GM18951 (cell line): ENCODE measurements around the gene CRAT.
"Not testable (repeated sequence)": the region's sequence is repeated elsewhere in the genome, so short reads cannot be mapped to it uniquely, and the experiment has no call there.

Experiments
- POLR2A ChIP-seq: IDR thresholded peaks from 4 replicates; pipeline ENCODE4 v1.6.1; 2011; ENCODE audit warnings: mild to moderate bottlenecking; ENCODE audit not compliant: insufficient read length, insufficient read depth; ENCODE audit errors: extremely low read depth
- in situ Hi-C: fragments of 300-500 bp; cut with MboI; formaldehyde crosslinking; loops from one replicate; pipeline ENCODE4 v1.12.0; 2022; ENCODE audit warnings: low sequenced_read_pairs, mixed read lengths, inconsistent platforms; ENCODE audit not compliant: unreplicated experiment

The CRAT gene

GRCh38 chr9:129121483-129121882, 10.9 kb upstream of the CRAT start:
- TF ChIP-seq POLR2A = no peak
- in situ Hi-C loops = no loop called here

- TF ChIP-seq POLR2A = no peak
- in situ Hi-C loops = no loop called here
Measured at GRCh38 chr9:129118799-129119198, 8.2 kb upstream of the CRAT start.

- TF ChIP-seq POLR2A = no peak
- in situ Hi-C loops = no loop called here
Measured at GRCh38 chr9:129113645-129114304, 3.2 kb upstream of the CRAT start.

GRCh38 chr9:129112526-129112925, 1.9 kb upstream of the CRAT start:
- in situ Hi-C loops = not testable (repeated sequence)

- in situ Hi-C loops = no loop called here
- no peak for TF ChIP-seq POLR2A
Measured at GRCh38 chr9:129111528-129112151, 1.0 kb upstream of the CRAT start.

GRCh38 chr9:129109952-129110739, 447 bp downstream of the CRAT start:
- in situ Hi-C loops = no loop called here
- no peak for TF ChIP-seq POLR2A

- TF ChIP-seq POLR2A = no peak
- in situ Hi-C loops = no loop called here
Measured at GRCh38 chr9:129109537-129109903, 1.1 kb downstream of the CRAT start.

- TF ChIP-seq POLR2A = no peak
- in situ Hi-C loops = no loop called here
Measured at GRCh38 chr9:129108805-129109536, 1.6 kb downstream of the CRAT start.

GRCh38 chr9:129108083-129108804, 2.3 kb downstream of the CRAT start:
- in situ Hi-C loops = no loop called here
- no peak for TF ChIP-seq POLR2A

GRCh38 chr9:129107651-129108050, 2.9 kb downstream of the CRAT start:
- in situ Hi-C loops = no loop called here
- no peak for TF ChIP-seq POLR2A

- in situ Hi-C loops = no loop called here
- TF ChIP-seq POLR2A = no peak
Measured at GRCh38 chr9:129105857-129106694, 4.5 kb downstream of the CRAT start.

- TF ChIP-seq POLR2A = no peak
- in situ Hi-C loops = no loop called here
Measured at GRCh38 chr9:129104051-129104450, 6.5 kb downstream of the CRAT start.
